Lower leg skin (tissue), 3 donors: Measurements from ENCODE around the gene RIMBP3C.

Source experiments
- POLR2A ChIP-seq, 2 donors: fragments of 450-650 bp; IDR thresholded peaks; one replicate each; pipeline ENCODE4 v1.6.1; 2016 to 2017; ENCODE audit warnings: antibody characterized with exemption in 2 of 2, mild to moderate bottlenecking in 1 of 2, moderate library complexity in 1 of 2
- TF ChIP-seq, protein P1 (sequence below), 3 donors: fragments of 450-650 bp; IDR thresholded peaks; one replicate each; pipeline ENCODE4 v1.5.1; 2016; ENCODE audit warnings: antibody characterized with exemption in 3 of 3, mild to moderate bottlenecking in 3 of 3, moderate library complexity in 2 of 3

DNA sequence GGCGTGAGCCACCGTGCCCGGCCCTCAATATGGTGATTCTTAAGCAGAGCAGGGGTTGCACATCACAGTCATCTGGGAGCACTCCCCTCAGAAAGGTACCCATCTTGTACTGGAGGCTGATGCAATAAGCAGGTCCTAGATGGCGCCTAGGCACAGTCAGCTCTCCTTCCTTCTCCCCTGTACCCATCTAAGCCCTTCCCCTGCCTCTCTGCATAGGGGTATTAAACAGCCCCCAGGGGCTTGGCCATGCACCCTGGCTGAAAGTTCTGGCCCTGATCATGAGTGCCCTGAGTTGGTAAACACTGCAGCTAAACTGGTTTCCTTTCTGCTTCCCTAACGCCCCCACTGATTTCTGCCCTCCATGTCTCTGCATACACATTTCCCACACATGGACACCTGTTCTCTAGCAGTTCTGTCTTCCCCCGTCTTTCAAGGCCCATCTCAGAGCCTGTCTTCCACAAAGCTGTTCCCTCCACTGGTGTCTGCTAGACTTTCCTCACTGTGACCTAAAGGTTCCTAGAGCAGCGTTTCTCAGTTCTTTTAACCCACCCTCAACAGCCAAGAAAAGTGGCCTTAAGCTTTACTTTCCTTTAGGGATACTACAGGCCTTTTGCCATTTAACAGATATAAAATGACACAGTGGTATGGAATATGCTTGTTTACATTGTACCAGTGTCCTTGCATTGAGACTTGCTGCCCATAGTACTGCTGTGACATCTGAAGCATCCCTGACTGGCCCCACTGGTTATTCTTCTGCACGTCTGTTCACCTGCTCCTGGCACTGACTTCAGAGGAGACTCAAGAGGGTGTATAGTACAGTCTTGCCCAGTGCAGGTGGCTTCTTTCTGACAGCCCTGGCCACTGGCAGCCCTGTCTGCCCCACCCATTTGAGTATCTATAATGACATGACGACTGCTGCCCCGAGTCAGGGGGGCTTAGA, 31.8 kb upstream of the RIMBP3C start:
- TF ChIP-seq, protein P1, sequence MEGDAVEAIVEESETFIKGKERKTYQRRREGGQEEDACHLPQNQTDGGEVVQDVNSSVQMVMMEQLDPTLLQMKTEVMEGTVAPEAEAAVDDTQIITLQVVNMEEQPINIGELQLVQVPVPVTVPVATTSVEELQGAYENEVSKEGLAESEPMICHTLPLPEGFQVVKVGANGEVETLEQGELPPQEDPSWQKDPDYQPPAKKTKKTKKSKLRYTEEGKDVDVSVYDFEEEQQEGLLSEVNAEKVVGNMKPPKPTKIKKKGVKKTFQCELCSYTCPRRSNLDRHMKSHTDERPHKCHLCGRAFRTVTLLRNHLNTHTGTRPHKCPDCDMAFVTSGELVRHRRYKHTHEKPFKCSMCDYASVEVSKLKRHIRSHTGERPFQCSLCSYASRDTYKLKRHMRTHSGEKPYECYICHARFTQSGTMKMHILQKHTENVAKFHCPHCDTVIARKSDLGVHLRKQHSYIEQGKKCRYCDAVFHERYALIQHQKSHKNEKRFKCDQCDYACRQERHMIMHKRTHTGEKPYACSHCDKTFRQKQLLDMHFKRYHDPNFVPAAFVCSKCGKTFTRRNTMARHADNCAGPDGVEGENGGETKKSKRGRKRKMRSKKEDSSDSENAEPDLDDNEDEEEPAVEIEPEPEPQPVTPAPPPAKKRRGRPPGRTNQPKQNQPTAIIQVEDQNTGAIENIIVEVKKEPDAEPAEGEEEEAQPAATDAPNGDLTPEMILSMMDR (IDR thresholded peaks at IDR 0.05) = no peak
- no peak for TF ChIP-seq POLR2A (IDR thresholded peaks at IDR 0.05)
